Ishikawa (cell line): ENCODE results near the gene NAV3.

Experiments
- EGR1 ChIP-seq: IDR thresholded peaks from 2 replicates; pipeline ENCODE4 v1.6.1; 2012
- EP300 ChIP-seq: IDR thresholded peaks from 2 replicates; pipeline ENCODE4 v1.6.1; 2012; ENCODE audit warnings: borderline replicate concordance
- FOXM1 ChIP-seq: IDR thresholded peaks from 2 replicates; pipeline ENCODE4 v1.6.1; 2012; ENCODE audit warnings: low read depth, borderline replicate concordance
- YY1 ChIP-seq: IDR thresholded peaks from 2 replicates; pipeline ENCODE4 v1.6.1; 2012; ENCODE audit warnings: low read depth

DNA sequence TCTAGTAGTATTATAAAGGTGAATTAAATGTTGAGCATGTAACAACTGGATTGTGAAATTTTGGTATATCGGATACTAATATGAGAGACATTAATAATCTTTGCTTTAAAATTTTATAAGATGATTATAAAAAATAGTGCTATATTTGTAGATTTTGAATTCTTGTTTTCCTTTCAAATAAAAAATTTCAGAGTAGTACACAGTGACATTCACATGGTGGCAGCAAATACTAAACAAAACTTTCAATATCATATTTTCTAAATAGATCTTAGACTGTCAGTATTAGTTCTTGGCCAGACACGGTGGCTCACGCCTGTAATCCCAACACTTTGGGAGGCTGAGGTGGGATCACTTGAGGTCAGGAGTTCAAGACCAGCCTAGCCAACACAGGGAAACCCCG is 166.0 kb downstream of the NAV3 start:
- TF ChIP-seq EGR1: no peak
- TF ChIP-seq EP300: no peak
- no peak for TF ChIP-seq YY1
- TF ChIP-seq FOXM1: no peak
